ENCODE data around the gene PLEKHM1.
A peak's percentile ranks its signal among the peaks of the same experiment; 100 is the strongest.

Gene PLEKHM1

DNA sequence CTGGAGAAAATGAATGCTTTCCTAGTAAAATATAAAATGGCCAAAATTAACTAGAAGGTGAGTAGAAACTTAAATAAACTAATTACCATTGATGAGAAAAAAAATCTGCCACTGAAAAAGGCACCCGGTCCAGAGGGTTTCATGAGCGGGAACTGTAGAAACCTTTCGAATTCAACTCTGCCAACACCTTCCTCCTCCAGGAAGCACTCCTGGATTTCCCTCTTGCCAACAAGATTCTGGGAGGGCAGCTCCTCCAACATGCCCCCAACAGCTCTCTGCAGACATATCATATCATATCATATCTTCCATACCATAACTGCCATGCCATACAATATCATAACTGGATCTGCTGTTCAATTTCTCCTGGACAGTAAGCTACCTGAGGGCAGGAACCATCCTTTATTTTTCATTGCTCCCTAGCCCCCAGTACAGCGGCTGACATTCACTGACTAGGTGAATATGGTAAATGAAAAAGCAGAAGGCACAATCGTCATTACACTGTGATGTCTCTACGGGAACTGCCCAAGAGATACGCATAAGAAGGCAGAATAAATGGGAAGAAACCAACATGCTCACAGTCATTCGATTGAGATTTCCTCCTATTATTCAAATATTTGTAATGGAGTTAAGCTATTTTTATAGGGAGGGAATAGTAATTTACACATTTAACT is 67.1 kb downstream of the PLEKHM1 start:
- TF ChIP-seq, protein P1, sequence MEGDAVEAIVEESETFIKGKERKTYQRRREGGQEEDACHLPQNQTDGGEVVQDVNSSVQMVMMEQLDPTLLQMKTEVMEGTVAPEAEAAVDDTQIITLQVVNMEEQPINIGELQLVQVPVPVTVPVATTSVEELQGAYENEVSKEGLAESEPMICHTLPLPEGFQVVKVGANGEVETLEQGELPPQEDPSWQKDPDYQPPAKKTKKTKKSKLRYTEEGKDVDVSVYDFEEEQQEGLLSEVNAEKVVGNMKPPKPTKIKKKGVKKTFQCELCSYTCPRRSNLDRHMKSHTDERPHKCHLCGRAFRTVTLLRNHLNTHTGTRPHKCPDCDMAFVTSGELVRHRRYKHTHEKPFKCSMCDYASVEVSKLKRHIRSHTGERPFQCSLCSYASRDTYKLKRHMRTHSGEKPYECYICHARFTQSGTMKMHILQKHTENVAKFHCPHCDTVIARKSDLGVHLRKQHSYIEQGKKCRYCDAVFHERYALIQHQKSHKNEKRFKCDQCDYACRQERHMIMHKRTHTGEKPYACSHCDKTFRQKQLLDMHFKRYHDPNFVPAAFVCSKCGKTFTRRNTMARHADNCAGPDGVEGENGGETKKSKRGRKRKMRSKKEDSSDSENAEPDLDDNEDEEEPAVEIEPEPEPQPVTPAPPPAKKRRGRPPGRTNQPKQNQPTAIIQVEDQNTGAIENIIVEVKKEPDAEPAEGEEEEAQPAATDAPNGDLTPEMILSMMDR (IDR thresholded peaks at IDR 0.05; ENCODE audit: low read depth, low read length, missing control alignments), result no peak
- H3K4me3 ChIP-seq (ENCODE audit: low read depth, low read length), result no peak overlapping the region
- no peak for DNase-seq (ENCODE audit: low read depth)

DNA sequence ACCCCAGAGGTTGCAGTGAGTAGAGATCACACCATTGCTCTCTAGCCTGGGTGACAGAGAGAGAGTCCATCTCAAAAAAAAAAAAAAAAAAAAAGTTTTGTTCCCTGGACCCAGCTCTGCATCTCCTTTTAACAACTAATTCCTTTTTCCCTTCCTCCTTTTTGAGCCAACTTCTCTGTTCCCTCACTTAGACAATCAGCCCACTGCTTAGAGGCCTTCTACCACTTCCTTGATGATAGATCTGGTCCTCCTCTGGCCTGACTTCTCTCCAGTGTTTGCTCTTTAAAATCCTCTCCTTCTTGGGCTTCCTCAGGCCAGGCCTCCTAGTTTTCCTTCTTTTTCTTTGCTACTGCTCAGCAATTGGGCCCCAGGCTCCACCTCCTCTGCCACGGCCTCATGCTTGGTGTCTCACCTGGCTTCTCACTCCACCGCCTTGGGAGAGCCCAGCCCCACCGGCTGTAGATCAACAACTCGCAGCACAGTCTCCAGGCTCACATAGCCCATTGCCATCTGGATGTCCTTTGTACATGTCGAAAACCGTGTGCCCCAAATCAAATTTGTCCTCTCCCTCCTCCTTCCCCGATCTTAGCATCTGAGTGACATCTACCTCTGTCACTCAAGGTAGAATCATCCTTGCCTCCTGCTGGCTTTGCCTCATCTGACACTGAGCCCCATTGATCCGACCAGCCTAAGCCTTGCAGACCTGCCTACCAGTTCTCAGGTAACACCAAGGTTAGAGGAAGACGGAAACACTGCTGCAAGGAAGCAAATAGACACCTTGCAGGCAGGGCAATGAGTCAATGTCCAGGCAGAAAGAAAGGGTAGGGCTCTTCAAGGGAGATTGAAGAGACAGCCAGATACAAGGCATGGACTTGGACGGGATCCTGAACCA is 75.3 kb downstream of the PLEKHM1 start:
- no peak for DNase-seq (ENCODE audit: low read depth)
- H3K4me3 ChIP-seq (ENCODE audit: low read depth, low read length), result no peak overlapping the region

DNA sequence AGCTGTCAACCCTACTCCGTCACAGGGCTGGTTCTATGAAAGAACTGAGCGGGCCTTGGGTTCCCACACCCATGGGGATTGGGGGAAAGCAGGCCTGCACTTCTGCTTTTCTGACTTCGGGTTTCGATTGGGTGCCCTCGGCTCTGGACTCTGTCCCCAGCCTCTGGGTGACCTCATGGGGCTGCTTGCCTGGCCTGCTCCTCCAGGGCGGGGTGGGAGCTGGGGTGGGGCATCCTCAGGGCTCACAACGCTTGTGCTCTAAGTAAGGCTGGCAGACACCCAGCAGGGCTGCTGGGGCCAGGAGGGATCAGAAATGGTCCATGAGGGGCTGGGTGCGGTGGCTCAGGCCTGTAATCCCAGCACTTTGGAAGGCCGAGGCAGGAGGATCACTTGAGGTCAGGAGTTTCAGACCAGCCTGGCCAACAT is 77.0 kb downstream of the PLEKHM1 start:
- H3K4me3 ChIP-seq (ENCODE audit: low read depth, low read length), result no peak overlapping the region
- DNase-seq (ENCODE audit: low read depth), result no peak

More for the DNA sequence above, 75.3 kb downstream of the PLEKHM1 start:
- TF ChIP-seq, protein P1 (IDR thresholded peaks at IDR 0.05; ENCODE audit: low read depth, low read length, missing control alignments), result no peak

DNA sequence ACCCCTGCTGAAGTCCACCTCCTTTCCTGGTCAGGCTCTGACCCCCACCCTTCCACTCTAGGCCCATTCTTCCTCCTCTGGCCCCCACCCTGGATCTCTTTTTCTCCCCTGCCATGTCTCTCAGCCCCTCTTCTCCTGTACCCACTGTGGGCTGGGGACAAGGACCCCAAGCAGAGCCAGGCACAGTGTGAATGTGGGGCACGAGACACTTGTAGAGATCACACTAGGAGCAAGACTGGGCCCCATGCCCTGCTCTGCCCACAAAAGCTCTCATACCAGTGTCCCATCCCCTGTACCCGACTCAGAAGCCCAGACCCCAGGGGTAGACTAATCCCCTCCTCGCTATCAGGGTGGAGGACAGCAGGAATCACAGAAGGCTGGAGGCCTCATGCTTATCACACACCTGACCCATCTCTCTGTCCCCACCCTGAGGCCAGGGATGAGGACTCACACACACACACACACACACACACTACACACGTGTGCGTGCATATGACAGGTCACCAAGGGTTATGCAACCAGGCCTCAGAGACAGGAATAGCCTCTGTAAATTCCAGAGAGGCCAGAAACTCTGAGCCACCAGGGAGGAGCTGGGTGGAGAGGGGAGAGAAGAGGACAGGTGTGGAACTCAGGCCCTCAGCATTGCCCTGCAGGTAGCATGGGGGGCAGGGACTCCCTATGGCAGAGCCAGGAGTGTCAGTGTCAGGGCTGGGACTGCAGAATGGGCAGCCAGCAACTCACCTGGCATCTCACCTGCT is 79.0 kb downstream of the PLEKHM1 start:
- TF ChIP-seq, protein P1 (IDR thresholded peaks at IDR 0.05; ENCODE audit: low read depth, low read length, missing control alignments), result no peak
- no peak for DNase-seq (ENCODE audit: low read depth)
- H3K4me3 ChIP-seq (ENCODE audit: low read depth, low read length), result no peak overlapping the region

More for the DNA sequence above, 77.0 kb downstream of the PLEKHM1 start:
- TF ChIP-seq, protein P1 (IDR thresholded peaks at IDR 0.05; ENCODE audit: low read depth, low read length, missing control alignments), result no peak

DNA sequence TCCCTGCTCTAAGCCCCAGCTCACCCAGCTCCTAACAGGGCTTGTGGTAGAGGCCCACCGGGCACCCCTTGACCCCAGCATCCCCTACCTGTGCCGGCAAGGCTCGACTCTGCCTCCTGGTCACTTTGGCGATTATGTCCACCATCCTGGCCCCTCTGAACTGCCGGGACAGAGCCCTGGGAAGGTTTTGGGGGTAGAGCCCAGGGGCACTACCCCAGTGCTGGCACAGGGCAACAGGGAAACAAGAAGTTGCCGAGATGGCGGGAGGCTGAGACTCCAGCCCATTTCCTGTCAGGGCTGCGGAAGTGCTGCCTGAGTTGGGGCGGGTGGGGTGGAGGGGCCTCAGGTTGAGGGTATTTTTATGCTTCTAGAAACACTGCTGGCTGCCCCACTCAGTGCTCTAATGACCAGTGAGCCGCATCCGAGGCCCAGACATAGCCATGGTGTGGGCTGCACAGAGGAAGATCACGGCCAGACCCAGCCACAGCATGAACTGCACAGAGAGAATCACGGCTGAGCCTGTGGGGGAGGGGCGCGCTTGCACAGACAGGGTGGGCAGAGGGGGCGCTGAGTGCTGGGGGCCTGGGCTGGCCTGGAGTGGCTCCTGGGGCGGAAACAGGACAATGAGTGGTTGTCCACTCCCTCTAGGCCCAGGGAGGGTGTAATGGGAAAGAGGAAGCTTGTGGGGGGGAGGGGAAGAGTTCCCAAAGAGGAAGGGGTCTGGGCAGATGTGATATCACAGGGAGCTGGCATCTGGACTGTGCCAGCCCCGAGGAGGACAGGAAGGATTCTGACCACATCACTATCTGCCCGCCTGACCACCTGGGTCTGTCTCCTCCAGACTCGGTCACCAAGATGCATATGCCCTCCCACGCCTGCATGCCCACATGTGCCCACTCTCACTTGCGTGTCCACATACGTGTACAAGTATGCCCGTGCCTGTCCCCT is 80.1 kb downstream of the PLEKHM1 start:
- H3K4me3 ChIP-seq (ENCODE audit: low read depth, low read length), result peak overlapping the region; percentile 76
- TF ChIP-seq, protein P1 (IDR thresholded peaks at IDR 0.05; ENCODE audit: low read depth, low read length, missing control alignments), result no peak
- DNase-seq (ENCODE audit: low read depth), result no peak

DNA sequence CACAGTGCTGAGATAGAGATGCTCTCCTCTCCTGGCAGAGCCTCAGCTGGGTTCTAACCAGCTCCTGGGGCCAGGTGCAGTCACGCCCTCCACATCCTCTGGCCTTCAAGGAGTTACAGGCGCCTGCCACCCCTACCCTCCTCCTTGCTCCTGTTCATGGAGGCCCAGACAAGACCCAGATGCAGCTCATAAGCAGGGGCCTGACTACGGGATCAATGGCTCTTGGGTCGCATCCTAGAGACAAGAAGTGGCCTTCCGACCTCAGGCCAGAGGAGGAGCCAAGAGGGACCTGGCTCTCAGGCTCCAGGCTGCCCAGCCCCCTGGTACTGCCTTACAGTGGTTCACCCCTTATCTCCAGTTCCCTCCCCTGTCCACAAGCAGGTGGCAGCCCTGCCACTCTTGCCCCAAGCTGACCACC is 80.9 kb downstream of the PLEKHM1 start:
- no peak for DNase-seq (ENCODE audit: low read depth)
- H3K4me3 ChIP-seq (ENCODE audit: low read depth, low read length), result peak overlapping the region; percentile 76

More for the DNA sequence above, 80.9 kb downstream of the PLEKHM1 start:
- TF ChIP-seq, protein P1 (IDR thresholded peaks at IDR 0.05; ENCODE audit: low read depth, low read length, missing control alignments), result no peak
